Calu3 (cell line): ENCODE data around the gene SPATA16. TPM values are rescaled to one million over a fixed set of nuclear protein-coding genes. Genes with fewer than 3 reads are reported as not detected.
"Not testable (repeated sequence)": the region's sequence is repeated elsewhere in the genome, so short reads cannot be mapped to it uniquely, and the experiment has no call there.

Experiments
- BruUV-seq: library from RNA; stranded (reverse); fragments of 400-500 nt; replicated peaks from 2 replicates; lab custom pipeline; 2021; lab: Mats Ljungman, UMichigan
- CTCF ChIA-PET: fragments of 300-600 bp; sonication (Branson Sonifier 250); formaldehyde crosslinking; loops from one replicate; lab custom pipeline; 2022; ENCODE audit warnings: antibody characterized with exemption; lab: Charles Lee
- DNase-seq: peaks from one replicate; pipeline ENCODE4 v3.0.0; 2022
- H3K27ac Mint-ChIP-seq: one replicate; pipeline ENCODE4 v1.8.0; 2022; ENCODE audit warnings: mixed read lengths; ENCODE audit not compliant: unreplicated experiment
- H3K27me3 Mint-ChIP-seq: one replicate; pipeline ENCODE4 v1.8.0; 2022; ENCODE audit warnings: mixed read lengths; ENCODE audit not compliant: unreplicated experiment
- H3K36me3 Mint-ChIP-seq: one replicate; pipeline ENCODE4 v1.8.0; 2022; ENCODE audit warnings: mild to moderate bottlenecking, moderate library complexity, mixed read lengths; ENCODE audit not compliant: insufficient read depth, unreplicated experiment
- H3K4me1 Mint-ChIP-seq: one replicate; pipeline ENCODE4 v1.8.0; 2022; ENCODE audit warnings: mild to moderate bottlenecking, low read depth, mixed read lengths; ENCODE audit not compliant: unreplicated experiment
- H3K4me3 Mint-ChIP-seq: one replicate; pipeline ENCODE4 v1.8.0; 2022; ENCODE audit warnings: mild to moderate bottlenecking, low read depth, moderate library complexity, mixed read lengths; ENCODE audit not compliant: unreplicated experiment
- H3K9me3 Mint-ChIP-seq: one replicate; pipeline ENCODE4 v1.8.0; 2022; ENCODE audit warnings: low read depth, mixed read lengths; ENCODE audit not compliant: unreplicated experiment
- CTCF ChIP-seq: fragments of 200-600 bp; IDR thresholded peaks from one replicate; pipeline ENCODE4 v1.8.0; 2022; ENCODE audit warnings: antibody characterized with exemption; ENCODE audit not compliant: unreplicated experiment
- intact Hi-C: fragments of 100-400 bp; cut with micrococcal nuclease; formaldehyde crosslinking; loops from one replicate; pipeline ENCODE4 v1.10.0; 2022; ENCODE audit not compliant: unreplicated experiment
- total RNA-seq: library from RNA; stranded (reverse); gene quantifications from 2 replicates; pipeline ENCODE4 v1.2.3, GENCODE V29; 2022

Gene SPATA16
- total RNA-seq, 1 experiment from 2014 or later: not detected

GRCh38 chr3:172903642-172904320 lies 237.3 kb downstream of the SPATA16 start:
- H3K4me3 Mint-ChIP-seq: no peak overlapping the region
- TF ChIP-seq CTCF: no peak
- no peaks in the 10 kb centered on the region for H3K4me1 Mint-ChIP-seq
- H3K9me3 Mint-ChIP-seq: no peaks in the 10 kb centered on the region
- H3K27ac Mint-ChIP-seq: no peak overlapping the region
- H3K36me3 Mint-ChIP-seq: no peaks in the 10 kb centered on the region
- CTCF ChIA-PET: no interaction called here
- intact Hi-C loops: no loop called here
- BruUV-seq: no TSS peak
- no peak for DNase-seq
- H3K27me3 Mint-ChIP-seq: no peaks in the 10 kb centered on the region

GRCh38 chr3:172892158-172892557 lies 248.9 kb downstream of the SPATA16 start:
- Mint-ChIP-seq H3K27ac (no peak overlapping the region), H3K36me3 (no peaks in the 10 kb centered on the region), H3K27me3 (no peaks in the 10 kb centered on the region), H3K4me1 (no peaks in the 10 kb centered on the region), H3K4me3 (no peak overlapping the region), H3K9me3 (peaks cover 6% of the 10 kb centered on the region)
- BruUV-seq: no TSS peak
- no peak for DNase-seq
- no peak for TF ChIP-seq CTCF
- CTCF ChIA-PET: no interaction called here
- intact Hi-C loops: no loop called here

GRCh38 chr3:172885704-172886103 lies 255.3 kb downstream of the SPATA16 start:
- intact Hi-C loops: loop anchor here (1.0 kb wide), 1 partner anchor 160 kb away; no protein-coding TSS in a partner anchor
- Mint-ChIP-seq H3K4me3 (no peak overlapping the region), H3K27ac (no peak overlapping the region), H3K27me3 (no peaks in the 10 kb centered on the region), H3K9me3 (peaks cover 15% of the 10 kb centered on the region), H3K36me3 (no peaks in the 10 kb centered on the region), H3K4me1 (no peaks in the 10 kb centered on the region)
- DNase-seq: peak; percentile 20
- BruUV-seq: no TSS peak
- TF ChIP-seq CTCF: no peak
- CTCF ChIA-PET: interaction anchor here (0.5 to 1.2 kb wide), 2 partner anchors 9 to 28 kb away, joined by 3 to 8 read pairs; no protein-coding TSS in a partner anchor

GRCh38 chr3:172882563-172882962 lies 258.5 kb downstream of the SPATA16 start:
- H3K4me1 Mint-ChIP-seq: no peaks in the 10 kb centered on the region
- CTCF ChIA-PET: no interaction called here
- intact Hi-C loops: no loop called here
- no peak overlapping the region for H3K27ac Mint-ChIP-seq
- no peak overlapping the region for H3K4me3 Mint-ChIP-seq
- H3K9me3 Mint-ChIP-seq: peaks cover 19% of the 10 kb centered on the region
- no peaks in the 10 kb centered on the region for H3K36me3 Mint-ChIP-seq
- no peaks in the 10 kb centered on the region for H3K27me3 Mint-ChIP-seq
- no peak for TF ChIP-seq CTCF
- no peak for DNase-seq
- no TSS peak for BruUV-seq

DNA sequence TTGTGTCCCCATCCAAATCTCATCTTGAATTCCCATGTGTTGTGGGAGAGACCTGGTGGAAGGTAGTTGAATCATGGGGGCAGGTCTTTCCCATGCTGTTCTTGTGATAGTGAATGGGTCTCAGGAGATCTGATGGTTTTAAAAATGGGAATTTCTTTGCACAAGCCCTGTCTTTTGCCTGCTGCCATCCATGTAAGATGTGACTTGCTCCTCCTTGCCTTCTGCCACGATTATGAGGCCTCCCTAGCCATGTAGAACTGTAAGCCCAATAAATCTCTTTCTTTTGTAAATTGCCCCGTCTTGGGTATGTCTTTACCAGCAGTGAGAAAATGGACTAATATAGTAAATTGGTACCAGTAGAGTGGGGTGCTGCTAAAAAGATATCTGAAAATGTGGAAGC lies 261.7 kb downstream of the SPATA16 start:
- H3K9me3 Mint-ChIP-seq: peaks cover 19% of the 10 kb centered on the region
- CTCF ChIA-PET, H3K4me1 Mint-ChIP-seq, DNase-seq, H3K36me3 Mint-ChIP-seq, intact Hi-C loops, H3K27ac Mint-ChIP-seq, BruUV-seq, H3K27me3 Mint-ChIP-seq, H3K4me3 Mint-ChIP-seq: not testable (repeated sequence)
